Measurements from ENCODE around the gene TRAK2.

GRCh38 chr2:201403880-201404279, 47.4 kb downstream of the TRAK2 start:
- no peak for TF ChIP-seq CTCF (conservative IDR thresholded peaks at IDR 0.05; ENCODE audit: low read depth, low read length)
- TF ChIP-seq EZH2 (IDR thresholded peaks at IDR 0.05; ENCODE audit: borderline replicate concordance, low read depth, low read length, poor library complexity, severe bottlenecking), result no peak
